ENCODE results near the gene SLC25A42. TPM values are rescaled to one million over a fixed set of nuclear protein-coding genes. Genes with fewer than 3 reads are reported as not detected.

SLC25A42 gene
- total and polyA plus RNA-seq, 2 donors (not counting 3 experiments of a cell fraction or from before 2014, with no cell fraction given), result 6.2 to 6.3 TPM

DNA sequence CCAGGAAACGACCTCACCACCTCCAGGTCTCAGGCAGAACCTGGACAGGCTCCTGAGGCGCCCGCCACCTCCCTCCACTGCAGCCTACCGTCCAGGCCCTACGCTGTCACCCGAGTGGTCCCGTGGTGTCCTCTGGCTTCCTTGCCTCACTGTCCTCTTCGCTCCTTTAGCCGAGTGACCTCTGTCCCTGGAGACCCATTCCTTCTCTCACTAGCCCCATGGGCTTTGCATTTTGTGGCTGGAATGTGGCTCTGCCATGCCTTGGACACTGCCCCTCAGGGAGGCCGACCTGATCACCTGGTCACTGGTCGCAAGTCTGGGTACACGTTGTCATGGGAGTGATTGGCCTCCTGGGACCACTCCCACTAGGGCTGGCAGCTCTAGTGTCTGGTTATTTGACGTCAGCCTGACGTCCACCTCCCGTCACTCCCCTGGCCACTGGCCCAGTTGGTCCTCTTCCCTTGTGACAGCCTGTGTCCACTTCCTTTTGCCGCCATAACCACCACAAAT is 17.9 kb downstream of the SLC25A42 start:
- no peak overlapping the region for H3K27ac ChIP-seq (ENCODE audit: insufficient read depth, low read depth, low read length)

More for the DNA sequence above, 17.9 kb downstream of the SLC25A42 start:
- no peak for DNase-seq (ENCODE audit: low read depth, low spot score)
- H3K4me1 ChIP-seq (ENCODE audit: control insufficient read depth, extremely low read depth, insufficient read depth, low read length), result no peaks in the 10 kb centered on the region
- H3K4me2 ChIP-seq (ENCODE audit: insufficient read depth, low read length), result no peak overlapping the region
- no peaks in the 10 kb centered on the region for H3K27me3 ChIP-seq (ENCODE audit: control insufficient read depth in 2 of 2, insufficient read depth in 2 of 2, low read length in 2 of 2)
- ChIA-PET POLR2A (no interaction called here), CTCF (no interaction called here)
- H3K36me3 ChIP-seq (ENCODE audit: control insufficient read depth in 2 of 2, extremely low read depth in 1 of 2, insufficient read depth in 2 of 2, low read length in 2 of 2), result no peaks in the 10 kb centered on the region
- intact Hi-C loops (cut with micrococcal nuclease) (no loop called here), dilution Hi-C loops (cut with MboI; ENCODE audit: extremely low pct_ligation_motif_present, low sequenced_read_pairs) (no loop called here)
- H3K79me2 ChIP-seq (ENCODE audit: control insufficient read depth, insufficient read depth, low read length), result no peaks in the 10 kb centered on the region
- H3K9ac ChIP-seq (replicated peaks; ENCODE audit: extremely low read depth, insufficient read depth, low read length), result no peak overlapping the region
- no peak for TF ChIP-seq GATA2 (IDR thresholded peaks at IDR 0.05; ENCODE audit: insufficient read depth, insufficient read length, low read depth, low read length)
- no peak for TF ChIP-seq FOS (IDR thresholded peaks at IDR 0.05; ENCODE audit: borderline replicate concordance, insufficient read depth, low read length)
- TF ChIP-seq MYC (IDR thresholded peaks at IDR 0.05; ENCODE audit: low read depth, low read length), result no peak
- TF ChIP-seq EZH2 (IDR thresholded peaks at IDR 0.05; ENCODE audit: borderline replicate concordance, low read depth, low read length, severe bottlenecking), result no peak
- TF ChIP-seq, protein P1, sequence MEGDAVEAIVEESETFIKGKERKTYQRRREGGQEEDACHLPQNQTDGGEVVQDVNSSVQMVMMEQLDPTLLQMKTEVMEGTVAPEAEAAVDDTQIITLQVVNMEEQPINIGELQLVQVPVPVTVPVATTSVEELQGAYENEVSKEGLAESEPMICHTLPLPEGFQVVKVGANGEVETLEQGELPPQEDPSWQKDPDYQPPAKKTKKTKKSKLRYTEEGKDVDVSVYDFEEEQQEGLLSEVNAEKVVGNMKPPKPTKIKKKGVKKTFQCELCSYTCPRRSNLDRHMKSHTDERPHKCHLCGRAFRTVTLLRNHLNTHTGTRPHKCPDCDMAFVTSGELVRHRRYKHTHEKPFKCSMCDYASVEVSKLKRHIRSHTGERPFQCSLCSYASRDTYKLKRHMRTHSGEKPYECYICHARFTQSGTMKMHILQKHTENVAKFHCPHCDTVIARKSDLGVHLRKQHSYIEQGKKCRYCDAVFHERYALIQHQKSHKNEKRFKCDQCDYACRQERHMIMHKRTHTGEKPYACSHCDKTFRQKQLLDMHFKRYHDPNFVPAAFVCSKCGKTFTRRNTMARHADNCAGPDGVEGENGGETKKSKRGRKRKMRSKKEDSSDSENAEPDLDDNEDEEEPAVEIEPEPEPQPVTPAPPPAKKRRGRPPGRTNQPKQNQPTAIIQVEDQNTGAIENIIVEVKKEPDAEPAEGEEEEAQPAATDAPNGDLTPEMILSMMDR (IDR thresholded peaks at IDR 0.05; ENCODE audit: extremely low read depth in 1 of 2, insufficient read depth in 1 of 2, low read depth in 1 of 2, low read length in 2 of 2), result no peak
- no peak for TF ChIP-seq POLR2AphosphoS5 (IDR thresholded peaks at IDR 0.05; ENCODE audit: insufficient read depth, low read depth, low read length)
- TF ChIP-seq POLR2A (IDR thresholded peaks at IDR 0.05; ENCODE audit: low read depth, low read length), result no peak
- TF ChIP-seq JUN (IDR thresholded peaks at IDR 0.05; ENCODE audit: borderline replicate concordance, insufficient read depth, insufficient read length, low read depth), result no peak
- TF ChIP-seq, protein P2, sequence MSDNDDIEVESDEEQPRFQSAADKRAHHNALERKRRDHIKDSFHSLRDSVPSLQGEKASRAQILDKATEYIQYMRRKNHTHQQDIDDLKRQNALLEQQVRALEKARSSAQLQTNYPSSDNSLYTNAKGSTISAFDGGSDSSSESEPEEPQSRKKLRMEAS (IDR thresholded peaks at IDR 0.05; ENCODE audit: insufficient read depth, insufficient read length), result no peak
- H2AFZ ChIP-seq (ENCODE audit: low read depth, low read length), result no peak overlapping the region
- BruUV-seq (replicated peaks), result no TSS peak
- H3K9me3 ChIP-seq (replicated peaks; ENCODE audit: control insufficient read depth, insufficient read depth, low read length), result no peaks in the 10 kb centered on the region
- no peak overlapping the region for H3K4me3 ChIP-seq (replicated peaks in 1 of 3; ENCODE audit: insufficient read depth in 1 of 3, low read depth in 1 of 3, low read length in 3 of 3)
- no peaks in the 10 kb centered on the region for H4K20me1 ChIP-seq (replicated peaks; ENCODE audit: control insufficient read depth, extremely low read depth, insufficient read depth, low read length)
- H3K9me1 ChIP-seq (replicated peaks; ENCODE audit: control insufficient read depth, extremely low read depth, insufficient read depth, low read length), result no peaks in the 10 kb centered on the region
- no peak for FAIRE-seq
